K562 (cell line): Measurements from ENCODE around the gene CAPZA1. TPM values are rescaled to one million over a fixed set of nuclear protein-coding genes. Genes with fewer than 3 reads are reported as not detected.

ENCODE experiments used
- CTBP1 ChIP-seq: fragments of 450-650 bp; IDR thresholded peaks from 2 replicates; pipeline ENCODE4 v1.6.1; 2016; ENCODE audit warnings: borderline replicate concordance
- DACH1 ChIP-seq: fragments of 450-650 bp; IDR thresholded peaks from 2 replicates; pipeline ENCODE4 v1.6.1; 2018; ENCODE audit not compliant: partially characterized antibody
- FOSL1 ChIP-seq: fragments of 200-800 bp; sonication (Bioruptor generic); conservative IDR thresholded peaks from 2 replicates; pipeline ENCODE4 v1.6.1; 2016; ENCODE audit warnings: missing genetic modification characterization, missing compliant biosample characterization
- GABPB1 ChIP-seq: sonication (generic); formaldehyde crosslinking; IDR thresholded peaks from 2 replicates; pipeline ENCODE4 v1.8.0; 2022; ENCODE audit warnings: mild to moderate bottlenecking, missing genetic modification reagents
- HDAC2 ChIP-seq: fragments of 450-650 bp; IDR thresholded peaks from 2 replicates; pipeline ENCODE4 v1.6.1; 2016; ENCODE audit warnings: mild to moderate bottlenecking
- MAZ ChIP-seq, 2 experiments: fragments of 450-650 bp in 1 of 2; sonication (generic) in 1 of 2; formaldehyde crosslinking; IDR thresholded peaks in 1 of 2; conservative IDR thresholded peaks in 1 of 2; 2 replicates each; pipeline versions ENCODE4 v1.4.0 to v1.5.0; 2020; ENCODE audit warnings: mild to moderate bottlenecking in 1 of 2, missing genetic modification reagents in 1 of 2
- MTA3 ChIP-seq: fragments of 450-650 bp; formaldehyde crosslinking; IDR thresholded peaks from 2 replicates; pipeline ENCODE4 v1.6.1; 2017; ENCODE audit warnings: mild to moderate bottlenecking, borderline replicate concordance
- NR2C2 ChIP-seq, 2 experiments: fragments of 200-800 bp in 1 of 2; sonication (Bioruptor generic) in 1 of 2; sonication (generic) in 1 of 2; formaldehyde crosslinking in 1 of 2; IDR thresholded peaks; 2 replicates each; pipeline versions ENCODE4 v1.6.1 to v1.8.0; 2016 to 2022; ENCODE audit warnings: mild to moderate bottlenecking in 1 of 2, missing compliant biosample characterization in 1 of 2, missing genetic modification characterization in 1 of 2, missing genetic modification reagents in 1 of 2
- POLR2H ChIP-seq: IDR thresholded peaks from 2 replicates; pipeline ENCODE4 v1.6.1; 2016; ENCODE audit warnings: missing genetic modification characterization, low read depth, mild to moderate bottlenecking, control low read depth, missing compliant biosample characterization, moderate library complexity
- TBL1XR1 ChIP-seq, 2 experiments: IDR thresholded peaks; 2 replicates each; pipeline ENCODE4 v1.6.1; 2012; ENCODE audit warnings: improper control_type of control experiment in 2 of 2, low read length in 2 of 2, mild to moderate bottlenecking in 1 of 2
- ZBTB7A ChIP-seq: IDR thresholded peaks from 2 replicates; pipeline ENCODE4 v1.6.1; 2011; ENCODE audit warnings: low read depth, mild to moderate bottlenecking, low read length, moderate library complexity, borderline replicate concordance; ENCODE audit not compliant: control insufficient read depth
- ZNF707 ChIP-seq: fragments of 250-450 bp; sonication (Bioruptor Pico); conservative IDR thresholded peaks from 2 replicates; pipeline ENCODE4 v1.8.0; 2022; ENCODE audit warnings: inconsistent platforms, mild to moderate bottlenecking, moderate library complexity
- ZNF764 ChIP-seq: fragments of 250-450 bp; sonication (Bioruptor Pico); IDR thresholded peaks from 2 replicates; pipeline ENCODE4 v1.4.0; 2020; ENCODE audit warnings: low read depth, mild to moderate bottlenecking, moderate library complexity
- polyA plus RNA-seq, 8 experiments: library from polyadenylated mRNA; depleted of rRNA in 4 of 8; stranded (reverse) in 5 of 8; unstranded in 3 of 8; fragments of >200 nt; fragmentation: Nextera tagmentation in 2 of 8; fragmentation: Illumina TruSeq in 1 of 8; extraction: Ambion mirVana in 2 of 8; extraction: Trizol in 1 of 8; gene quantifications; 2 replicates each; pipeline versions ENCODE4 v1.2.1 to v1.2.3, GENCODE V29; 2011 to 2014; ENCODE audit warnings: inconsistent platforms in 1 of 8, missing spikeins in 1 of 8
- total RNA-seq, 7 experiments: library from RNA; depleted of rRNA in 6 of 7; stranded (reverse); fragments of >200 nt in 6 of 7; fragmentation: Illumina TruSeq in 2 of 7; extraction: Trizol in 2 of 7; gene quantifications; 2 replicates each; pipeline versions ENCODE4 v1.2.1 to v1.2.3, GENCODE V29; 2011 to 2021; ENCODE audit warnings: low replicate concordance in 1 of 7
- TF ChIP-seq, protein P1 (sequence below): fragments of 250-450 bp; sonication (Bioruptor Pico); IDR thresholded peaks from 2 replicates; pipeline ENCODE4 v1.5.0; 2020; ENCODE audit warnings: mild to moderate bottlenecking
- TF ChIP-seq, protein P2 (sequence below), 2 experiments: IDR thresholded peaks in 1 of 2; conservative IDR thresholded peaks in 1 of 2; 2 replicates each; pipeline ENCODE4 v1.6.1; 2016; ENCODE audit warnings: low read depth in 2 of 2, mild to moderate bottlenecking in 1 of 2, missing compliant biosample characterization in 1 of 2, missing genetic modification characterization in 1 of 2, moderate library complexity in 1 of 2
- TF ChIP-seq, protein P3 (sequence below): fragments of 450-650 bp; formaldehyde crosslinking; IDR thresholded peaks from 2 replicates; pipeline ENCODE4 v1.4.0; 2022; ENCODE audit warnings: mild to moderate bottlenecking, moderate library complexity
- TF ChIP-seq, protein P4 (sequence below), 2 experiments: fragments of 150-350 bp in 1 of 2; IDR thresholded peaks; 2 replicates each; pipeline ENCODE4 v1.6.1; 2012 to 2016; ENCODE audit warnings: low read depth in 2 of 2, low read length in 2 of 2, mild to moderate bottlenecking in 1 of 2, moderate library complexity in 1 of 2

CAPZA1 gene
- total and polyA plus RNA-seq, 9 of the 15 experiments (the other 6 are each of a cell fraction or from before 2014, with no cell fraction given) = 237 to 1,020 (median 306) TPM

DNA sequence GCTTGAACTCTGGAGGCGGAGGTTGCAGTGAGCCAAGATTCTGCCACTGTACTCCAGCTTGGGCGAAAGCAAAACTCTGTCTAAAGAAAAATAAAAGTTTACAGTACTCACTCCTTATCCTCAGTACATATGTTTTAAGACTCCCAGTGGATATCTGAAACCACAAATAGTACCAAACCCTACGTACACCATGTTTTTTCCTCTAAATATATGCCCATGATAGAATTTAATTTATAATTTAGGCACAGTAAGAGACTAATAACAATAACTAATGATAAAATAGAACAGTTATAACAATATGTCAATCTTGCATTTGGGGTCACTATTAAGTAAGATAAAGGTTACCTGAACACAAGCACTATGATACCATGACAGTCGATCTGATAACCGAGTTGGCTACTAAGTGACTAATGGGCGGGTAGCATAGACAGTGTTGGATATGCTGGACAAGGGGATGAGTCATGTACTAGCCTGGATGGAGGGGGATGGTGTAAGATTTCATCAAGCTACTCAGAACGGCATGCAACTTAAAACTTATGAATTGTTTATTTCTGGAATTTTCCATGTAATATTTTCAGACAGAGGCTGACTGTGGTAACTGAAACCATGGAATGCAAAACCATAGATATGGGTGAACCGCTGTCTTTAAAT, 44.4 kb upstream of the CAPZA1 start (continued):
- TF ChIP-seq ZBTB7A = no peak
- TF ChIP-seq GABPB1 = peak; percentile 66
- TF ChIP-seq, protein P1, sequence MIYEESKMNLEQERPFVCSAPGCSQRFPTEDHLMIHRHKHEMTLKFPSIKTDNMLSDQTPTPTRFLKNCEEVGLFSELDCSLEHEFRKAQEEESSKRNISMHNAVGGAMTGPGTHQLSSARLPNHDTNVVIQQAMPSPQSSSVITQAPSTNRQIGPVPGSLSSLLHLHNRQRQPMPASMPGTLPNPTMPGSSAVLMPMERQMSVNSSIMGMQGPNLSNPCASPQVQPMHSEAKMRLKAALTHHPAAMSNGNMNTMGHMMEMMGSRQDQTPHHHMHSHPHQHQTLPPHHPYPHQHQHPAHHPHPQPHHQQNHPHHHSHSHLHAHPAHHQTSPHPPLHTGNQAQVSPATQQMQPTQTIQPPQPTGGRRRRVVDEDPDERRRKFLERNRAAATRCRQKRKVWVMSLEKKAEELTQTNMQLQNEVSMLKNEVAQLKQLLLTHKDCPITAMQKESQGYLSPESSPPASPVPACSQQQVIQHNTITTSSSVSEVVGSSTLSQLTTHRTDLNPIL (CRISPR knock-in tag) = no peak
- peak; percentile 73; the same call in 1 of the 2 replicates for TF ChIP-seq HDAC2
- TF ChIP-seq, protein P2, sequence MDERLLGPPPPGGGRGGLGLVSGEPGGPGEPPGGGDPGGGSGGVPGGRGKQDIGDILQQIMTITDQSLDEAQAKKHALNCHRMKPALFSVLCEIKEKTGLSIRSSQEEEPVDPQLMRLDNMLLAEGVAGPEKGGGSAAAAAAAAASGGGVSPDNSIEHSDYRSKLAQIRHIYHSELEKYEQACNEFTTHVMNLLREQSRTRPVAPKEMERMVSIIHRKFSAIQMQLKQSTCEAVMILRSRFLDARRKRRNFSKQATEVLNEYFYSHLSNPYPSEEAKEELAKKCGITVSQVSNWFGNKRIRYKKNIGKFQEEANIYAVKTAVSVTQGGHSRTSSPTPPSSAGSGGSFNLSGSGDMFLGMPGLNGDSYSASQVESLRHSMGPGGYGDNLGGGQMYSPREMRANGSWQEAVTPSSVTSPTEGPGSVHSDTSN (CRISPR knock-in tag; IDR thresholded peaks at IDR 0.05; ENCODE audit: low read depth) = no peak
- TF ChIP-seq, protein P2 (tag; conservative IDR thresholded peaks at IDR 0.05; ENCODE audit: low read depth) = peak; percentile 70
- 0 out of 4 replicates have a peak, but pooled peaks of 1 of the 2 experiments have one; percentile 43 for TF ChIP-seq TBL1XR1 (IDR thresholded peaks at IDR 0.05; ENCODE audit: low read length in 2 of 2)
- peak; percentile 86 for TF ChIP-seq CTBP1
- TF ChIP-seq, protein P3, sequence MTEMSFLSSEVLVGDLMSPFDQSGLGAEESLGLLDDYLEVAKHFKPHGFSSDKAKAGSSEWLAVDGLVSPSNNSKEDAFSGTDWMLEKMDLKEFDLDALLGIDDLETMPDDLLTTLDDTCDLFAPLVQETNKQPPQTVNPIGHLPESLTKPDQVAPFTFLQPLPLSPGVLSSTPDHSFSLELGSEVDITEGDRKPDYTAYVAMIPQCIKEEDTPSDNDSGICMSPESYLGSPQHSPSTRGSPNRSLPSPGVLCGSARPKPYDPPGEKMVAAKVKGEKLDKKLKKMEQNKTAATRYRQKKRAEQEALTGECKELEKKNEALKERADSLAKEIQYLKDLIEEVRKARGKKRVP (CRISPR knock-in tag) = 0 out of 2 replicates have a peak, but pooled peaks have one; percentile 3
- no peak for TF ChIP-seq NR2C2 (CRISPR knock-in tag; IDR thresholded peaks at IDR 0.05)
- TF ChIP-seq NR2C2 (tag; IDR thresholded peaks at IDR 0.05) = 0 out of 2 replicates have a peak, but pooled peaks have one; percentile 17
- TF ChIP-seq FOSL1 = peak; percentile 99
- peak in 1 of 2 experiments; percentile 42; a peak in 1 of 4 replicates for TF ChIP-seq MAZ (CRISPR knock-in tag; conservative IDR thresholded peaks at IDR 0.05 in 1 of 2, IDR thresholded peaks at IDR 0.05 in 1 of 2)
- TF ChIP-seq POLR2H (tag) = peak; percentile 38; the same call in 1 of the 2 replicates
- peak; percentile 78; the same call in 1 of the 2 replicates for TF ChIP-seq ZNF764 (CRISPR knock-in tag)
- no peak for TF ChIP-seq ZNF707
- TF ChIP-seq, protein P4, sequence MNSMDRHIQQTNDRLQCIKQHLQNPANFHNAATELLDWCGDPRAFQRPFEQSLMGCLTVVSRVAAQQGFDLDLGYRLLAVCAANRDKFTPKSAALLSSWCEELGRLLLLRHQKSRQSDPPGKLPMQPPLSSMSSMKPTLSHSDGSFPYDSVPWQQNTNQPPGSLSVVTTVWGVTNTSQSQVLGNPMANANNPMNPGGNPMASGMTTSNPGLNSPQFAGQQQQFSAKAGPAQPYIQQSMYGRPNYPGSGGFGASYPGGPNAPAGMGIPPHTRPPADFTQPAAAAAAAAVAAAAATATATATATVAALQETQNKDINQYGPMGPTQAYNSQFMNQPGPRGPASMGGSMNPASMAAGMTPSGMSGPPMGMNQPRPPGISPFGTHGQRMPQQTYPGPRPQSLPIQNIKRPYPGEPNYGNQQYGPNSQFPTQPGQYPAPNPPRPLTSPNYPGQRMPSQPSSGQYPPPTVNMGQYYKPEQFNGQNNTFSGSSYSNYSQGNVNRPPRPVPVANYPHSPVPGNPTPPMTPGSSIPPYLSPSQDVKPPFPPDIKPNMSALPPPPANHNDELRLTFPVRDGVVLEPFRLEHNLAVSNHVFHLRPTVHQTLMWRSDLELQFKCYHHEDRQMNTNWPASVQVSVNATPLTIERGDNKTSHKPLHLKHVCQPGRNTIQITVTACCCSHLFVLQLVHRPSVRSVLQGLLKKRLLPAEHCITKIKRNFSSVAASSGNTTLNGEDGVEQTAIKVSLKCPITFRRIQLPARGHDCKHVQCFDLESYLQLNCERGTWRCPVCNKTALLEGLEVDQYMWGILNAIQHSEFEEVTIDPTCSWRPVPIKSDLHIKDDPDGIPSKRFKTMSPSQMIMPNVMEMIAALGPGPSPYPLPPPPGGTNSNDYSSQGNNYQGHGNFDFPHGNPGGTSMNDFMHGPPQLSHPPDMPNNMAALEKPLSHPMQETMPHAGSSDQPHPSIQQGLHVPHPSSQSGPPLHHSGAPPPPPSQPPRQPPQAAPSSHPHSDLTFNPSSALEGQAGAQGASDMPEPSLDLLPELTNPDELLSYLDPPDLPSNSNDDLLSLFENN (IDR thresholded peaks at IDR 0.05; ENCODE audit: low read depth in 2 of 2, low read length in 2 of 2) = 0 out of 4 replicates have a peak, but pooled peaks of 1 of the 2 experiments have one; percentile 16
- peak; percentile 98 for TF ChIP-seq DACH1
- TF ChIP-seq MTA3 = peak; percentile 63; the same call in 1 of the 2 replicates
